Body of pancreas (tissue), 4 donors: Measurements from ENCODE around the gene USP6NL. TPM values are rescaled to one million over a fixed set of nuclear protein-coding genes. Genes with fewer than 3 reads are reported as not detected.

Experiments
- ATAC-seq: fragments of 150-250 bp; one replicate; pipeline ENCODE4 v1.9.1; 2016
- DNase-seq, 4 donors: peaks; one replicate each; pipeline ENCODE4 v3.0.0-alpha.2; 2019
- H3K27ac ChIP-seq, 4 donors: fragments of 200-600 bp; sonication (generic); 1 replicate in 3 of 4; 2 replicates in 1 of 4; pipeline versions ENCODE4 v1.5.1 to v1.6.1; 2016 to 2019; ENCODE audit warnings: mild to moderate bottlenecking in 1 of 4, mixed read lengths in 1 of 4, moderate library complexity in 1 of 4
- H3K27me3 ChIP-seq, 2 donors: fragments of 200-600 bp; sonication (generic); one replicate each; pipeline ENCODE4 v1.6.0; 2016; ENCODE audit warnings: mild to moderate bottlenecking in 1 of 2
- H3K36me3 ChIP-seq, 2 donors: fragments of 200-600 bp; sonication (generic); replicated peaks in 1 of 2; 2 replicates each; pipeline ENCODE4 v1.5.1; 2016; ENCODE audit warnings: low read depth in 2 of 2; ENCODE audit not compliant: insufficient read depth in 1 of 2
- H3K4me1 ChIP-seq: fragments of 200-600 bp; sonication (generic); one replicate; pipeline ENCODE4 v1.6.0; 2016
- H3K4me3 ChIP-seq, 2 donors: fragments of 200-600 bp; sonication (generic); 1 replicate in 1 of 2; 2 replicates in 1 of 2; pipeline ENCODE4 v1.5.1; 2016 to 2019
- H3K9me3 ChIP-seq, 3 donors: fragments of 200-600 bp; sonication (generic); 1 replicate in 2 of 3; 2 replicates in 1 of 3; pipeline ENCODE4 v1.5.1; 2016
- CTCF ChIP-seq, 7 experiments: fragments of 450-650 bp in 4 of 7; fragments of 200-600 bp in 3 of 7; sonication (generic) in 3 of 7; IDR thresholded peaks; one replicate each; pipeline ENCODE4 v1.5.1; 2016 to 2019; ENCODE audit warnings: antibody characterized with exemption in 7 of 7
- POLR2A ChIP-seq, 3 donors: fragments of 450-650 bp; IDR thresholded peaks; one replicate each; pipeline ENCODE4 v1.6.1; 2016; ENCODE audit warnings: antibody characterized with exemption in 3 of 3, mild to moderate bottlenecking in 2 of 3
- WGBS, 2 donors: methylation state at CpG; one replicate each; pipeline ENCODE4 v1.1.5; 2017; 5-methylcytosine and 5-hydroxymethylcytosine counted together
- intact Hi-C: fragments of 100-400 bp; cut with DNase I; formaldehyde crosslinking; loops from one replicate; pipeline ENCODE4 v1.15.1; 2023
- total RNA-seq, 2 donors: library from RNA; depleted of rRNA; stranded (reverse); fragments of >200 nt; gene quantifications; one replicate each; pipeline ENCODE4 v1.1.0, GENCODE V29; 2016

The USP6NL gene
- total RNA-seq, 2 donors from 2014 or later = 13.7 to 16.8 TPM

GRCh38 chr10:11536228-11536627 lies 75.2 kb downstream of the USP6NL start:
- H3K4me1 ChIP-seq = peaks cover 6% of the 10 kb centered on the region
- TF ChIP-seq CTCF (IDR thresholded peaks at IDR 0.05) (no peak), POLR2A (IDR thresholded peaks at IDR 0.05) (no peak)
- H3K9me3 ChIP-seq = no peaks in the 10 kb centered on the region
- no peak for ATAC-seq
- H3K27me3 ChIP-seq = no peaks in the 10 kb centered on the region
- no peak overlapping the region for H3K4me3 ChIP-seq
- no peaks in the 10 kb centered on the region for H3K36me3 ChIP-seq
- DNase-seq = no peak
- intact Hi-C loops = no loop called here
- no peak overlapping the region for H3K27ac ChIP-seq
- WGBS, 2 donors = 96 to 100% methylated on average over 1 of the region's 1 CpG

- peaks cover 6% of the 10 kb centered on the region for H3K4me1 ChIP-seq
- no peaks in the 10 kb centered on the region for H3K9me3 ChIP-seq
- WGBS, 2 donors = 83 to 94% methylated on average over 5 of the region's 5 CpGs
- H3K27ac ChIP-seq = no peak overlapping the region
- no peak for TF ChIP-seq CTCF (IDR thresholded peaks at IDR 0.05)
- TF ChIP-seq POLR2A (IDR thresholded peaks at IDR 0.05) = no peak
- no peak overlapping the region for H3K4me3 ChIP-seq
- H3K27me3 ChIP-seq = no peaks in the 10 kb centered on the region
- intact Hi-C loops = no loop called here
- no peaks in the 10 kb centered on the region for H3K36me3 ChIP-seq
- DNase-seq (no peak), ATAC-seq (no peak)
Measured at GRCh38 chr10:11535346-11535959, 76.0 kb downstream of the USP6NL start.

GRCh38 chr10:11533328-11533781 lies 78.1 kb downstream of the USP6NL start:
- Histone ChIP-seq H3K9me3 (no peaks in the 10 kb centered on the region), H3K36me3 (no peaks in the 10 kb centered on the region), H3K4me1 (peaks cover 6% of the 10 kb centered on the region), H3K4me3 (no peak overlapping the region), H3K27me3 (no peaks in the 10 kb centered on the region), H3K27ac (no peak overlapping the region)
- ATAC-seq (no peak), DNase-seq (no peak)
- intact Hi-C loops = no loop called here
- TF ChIP-seq POLR2A (IDR thresholded peaks at IDR 0.05) (no peak), CTCF (IDR thresholded peaks at IDR 0.05) (no peak)

GRCh38 chr10:11532306-11532705 lies 79.1 kb downstream of the USP6NL start:
- Histone ChIP-seq H3K9me3 (no peaks in the 10 kb centered on the region), H3K4me3 (no peak overlapping the region), H3K4me1 (peaks cover 6% of the 10 kb centered on the region), H3K27ac (no peak overlapping the region), H3K36me3 (no peaks in the 10 kb centered on the region), H3K27me3 (no peaks in the 10 kb centered on the region)
- ATAC-seq (no peak), DNase-seq (no peak)
- intact Hi-C loops = no loop called here
- WGBS, 2 donors = 64 to 74% methylated on average over 4 of the region's 4 CpGs
- no peak for TF ChIP-seq CTCF (IDR thresholded peaks at IDR 0.05)
- no peak for TF ChIP-seq POLR2A (IDR thresholded peaks at IDR 0.05)

DNA sequence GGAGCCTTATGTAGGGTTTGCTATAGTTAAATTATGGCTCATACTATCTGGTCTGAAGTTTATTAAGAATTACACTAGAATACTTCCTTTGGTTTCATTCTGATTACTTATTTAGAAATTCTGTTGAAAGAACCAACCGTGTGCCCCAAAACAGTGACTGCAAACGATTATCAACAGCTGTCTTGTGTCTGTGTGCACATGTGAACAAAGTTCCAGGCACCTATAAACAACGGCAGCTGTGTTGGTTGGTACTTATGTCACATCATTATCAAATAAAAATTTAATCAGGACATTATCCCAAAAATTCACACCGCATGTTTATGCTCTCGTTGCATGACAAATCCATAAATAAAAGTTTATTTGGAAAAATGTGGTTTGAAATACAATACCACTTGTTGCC lies 80.6 kb downstream of the USP6NL start:
- intact Hi-C loops = no loop called here
- ATAC-seq (no peak), DNase-seq (no peak)
- Histone ChIP-seq H3K4me3 (no peak overlapping the region), H3K4me1 (peaks cover 6% of the 10 kb centered on the region), H3K27ac (no peak overlapping the region), H3K27me3 (no peaks in the 10 kb centered on the region), H3K36me3 (no peaks in the 10 kb centered on the region), H3K9me3 (no peaks in the 10 kb centered on the region)
- no peak for TF ChIP-seq CTCF (IDR thresholded peaks at IDR 0.05)
- no peak for TF ChIP-seq POLR2A (IDR thresholded peaks at IDR 0.05)
- 44 to 60% methylated on average over 5 of the region's 5 CpGs for WGBS, 2 donors
